UCSD-AML1 (cell line): ENCODE measurements around the gene MLLT3.

Experiments
- DNase-seq: peaks from one replicate; lab custom pipeline; 2025; ENCODE audit not compliant: unreplicated experiment; lab: John Stamatoyannopoulos, UW

The MLLT3 gene

DNA sequence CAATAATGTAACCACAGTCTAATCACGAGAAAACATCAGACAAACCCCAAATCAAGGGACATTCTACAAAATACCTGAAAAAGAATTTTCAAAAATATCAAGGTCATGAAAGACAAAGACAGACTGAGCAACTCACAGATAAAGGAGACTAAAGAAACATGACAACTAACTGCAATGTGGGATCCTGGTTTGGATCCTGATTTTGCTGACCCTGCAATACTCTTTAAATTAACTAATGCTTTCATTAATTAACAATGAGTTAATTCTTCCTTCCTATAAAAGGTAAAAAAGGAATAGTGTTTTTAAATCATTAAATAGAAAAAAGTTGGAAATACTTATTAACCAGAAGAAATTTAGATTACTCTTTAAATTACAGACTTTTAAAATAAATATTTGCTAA is 103.6 kb downstream of the MLLT3 start:
- DNase-seq = no peak

DNA sequence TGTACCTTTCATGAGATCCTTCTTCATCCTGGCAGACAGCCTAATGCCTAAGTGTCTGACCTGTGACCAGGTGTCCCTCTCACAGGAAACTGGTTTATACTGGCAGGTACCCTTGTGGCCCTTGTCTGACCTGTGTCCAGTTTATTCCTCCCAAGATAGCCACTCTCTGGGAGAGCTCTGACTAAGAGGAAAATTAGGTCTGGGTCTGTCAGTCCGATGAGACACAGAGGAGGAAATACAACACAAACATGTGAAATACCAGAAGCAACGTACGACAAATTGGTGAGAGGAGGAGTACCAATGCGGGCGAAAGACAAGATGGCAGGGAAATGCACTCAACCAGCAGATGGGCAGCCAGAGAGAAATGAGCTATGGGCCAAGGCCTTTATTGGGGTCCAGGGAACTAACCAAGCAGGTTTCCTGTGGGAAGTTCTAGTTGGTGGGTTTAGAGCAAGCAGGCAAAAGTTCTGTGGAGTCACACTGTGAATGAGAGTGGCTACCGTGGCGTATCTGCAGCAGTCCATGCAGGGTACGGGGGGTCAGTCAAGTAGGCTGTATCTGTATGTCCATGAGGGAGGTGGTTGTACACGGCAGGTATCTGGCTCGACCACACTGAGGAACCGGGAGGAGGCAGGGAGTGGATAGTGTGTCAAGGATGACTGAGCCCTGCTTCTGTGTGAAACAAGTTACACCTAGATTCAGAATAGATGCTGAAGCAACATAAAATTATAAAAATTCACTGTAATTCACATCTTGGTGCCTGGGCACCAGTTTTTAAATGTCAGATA is 109.0 kb downstream of the MLLT3 start:
- DNase-seq = no peak

DNA sequence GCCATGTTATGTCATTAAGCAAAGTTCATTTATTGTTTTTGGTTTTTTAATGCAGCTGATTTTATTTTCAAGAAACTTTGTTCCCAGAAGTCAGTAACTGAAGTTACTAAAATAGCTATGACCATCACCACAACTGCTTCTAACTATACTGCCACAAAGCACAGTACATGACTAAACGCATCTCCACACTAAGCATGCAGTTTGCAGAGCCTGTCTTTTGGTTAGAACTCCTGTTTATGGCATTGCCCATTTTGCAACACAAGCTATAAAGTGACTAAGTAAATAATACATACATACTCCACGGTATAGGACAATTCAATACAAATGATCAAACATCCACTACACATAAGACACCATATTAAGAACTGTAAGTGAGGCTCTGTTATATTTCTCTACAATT is 109.7 kb downstream of the MLLT3 start:
- no peak for DNase-seq

DNA sequence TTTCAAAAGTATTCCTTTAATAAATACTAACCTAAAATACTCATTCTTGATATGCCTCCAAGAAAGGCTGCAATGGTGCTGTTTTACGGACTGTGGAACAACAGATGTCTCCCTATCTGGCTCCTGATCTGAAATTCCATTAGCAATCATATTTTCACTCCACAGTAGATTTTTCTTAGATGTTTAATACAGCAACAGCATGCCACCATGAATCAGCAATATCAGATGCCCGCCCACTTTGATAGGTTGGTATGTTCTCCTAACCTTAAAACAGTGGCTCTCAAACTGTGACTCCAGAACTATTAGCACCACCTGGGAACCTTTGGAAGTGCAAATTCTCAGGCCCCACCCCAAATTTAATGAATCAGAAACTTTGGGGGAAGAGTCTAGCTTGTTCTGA is 110.2 kb downstream of the MLLT3 start:
- no peak for DNase-seq

DNA sequence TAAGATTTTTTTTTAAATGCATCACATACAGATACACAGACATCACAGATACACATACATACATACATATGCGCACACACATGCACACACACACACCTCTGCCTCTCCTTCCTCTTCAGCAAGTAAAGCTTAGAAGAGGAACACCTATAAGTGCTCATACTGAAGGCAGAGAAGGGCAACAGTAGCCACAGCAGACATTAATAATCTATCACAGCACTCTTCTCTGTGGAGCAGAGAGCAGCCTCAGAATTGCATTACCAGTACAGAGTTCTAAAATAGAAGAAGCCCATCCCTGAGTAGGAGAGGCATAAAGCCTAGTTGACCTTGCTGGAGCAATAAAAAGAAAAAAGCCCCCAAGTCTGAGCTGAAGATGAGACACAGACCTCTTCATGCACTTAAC is 110.6 kb downstream of the MLLT3 start:
- no peak for DNase-seq

DNA sequence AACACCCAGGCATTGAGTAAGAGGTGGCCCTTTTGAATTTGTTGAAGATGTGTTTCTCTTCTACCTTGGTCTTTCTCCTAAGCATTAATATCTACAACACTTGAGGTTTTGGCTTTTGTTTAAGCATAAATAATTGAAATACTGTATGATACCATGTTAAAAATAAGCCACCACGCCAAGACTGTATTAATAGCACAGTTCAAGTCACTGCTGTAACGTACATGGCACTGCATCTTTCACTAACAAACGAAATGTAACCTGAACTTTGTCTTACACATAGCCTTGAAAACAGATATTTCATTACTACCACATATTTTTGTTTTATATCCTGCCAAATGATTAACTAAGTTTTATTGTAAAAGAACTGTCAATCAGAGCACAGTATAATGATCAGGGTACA is 112.8 kb downstream of the MLLT3 start:
- DNase-seq = no peak

DNA sequence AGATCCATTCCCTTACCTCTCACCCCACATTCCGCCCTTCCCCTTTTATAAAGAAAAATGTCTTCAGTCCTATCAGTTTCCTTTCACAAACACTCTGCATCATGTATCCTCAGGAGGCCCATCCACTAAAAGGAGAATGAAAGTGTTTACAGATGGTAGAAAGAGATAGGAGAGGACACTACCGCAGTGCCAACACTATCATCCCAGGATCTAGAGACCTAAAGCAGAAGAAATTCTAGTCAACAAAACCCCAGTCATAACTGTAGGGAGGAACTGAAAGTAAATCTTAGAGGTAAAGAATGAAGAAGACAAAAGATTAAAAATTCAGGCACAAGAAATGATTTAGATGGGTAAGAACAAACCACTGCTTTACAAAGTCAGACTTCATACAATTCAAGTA is 114.1 kb downstream of the MLLT3 start:
- no peak for DNase-seq

DNA sequence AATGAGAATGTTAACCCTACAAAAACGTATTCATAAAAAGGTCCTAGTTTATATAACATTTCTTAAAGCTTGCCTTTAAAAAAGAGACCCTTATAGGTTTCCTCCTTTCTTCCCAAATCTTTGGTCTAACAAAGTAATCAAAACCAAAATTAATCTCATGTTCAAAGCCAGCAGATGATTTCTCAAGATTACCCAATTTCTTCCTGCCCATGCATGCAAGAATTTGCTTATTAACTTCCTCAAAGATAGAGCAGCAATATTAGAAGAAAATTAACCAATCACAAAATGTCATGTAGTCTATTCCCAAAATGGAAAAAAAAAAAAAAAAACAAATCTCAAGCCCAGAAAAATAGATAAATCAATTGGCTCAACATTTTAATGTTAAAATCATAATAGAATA is 114.9 kb downstream of the MLLT3 start:
- DNase-seq = no peak

DNA sequence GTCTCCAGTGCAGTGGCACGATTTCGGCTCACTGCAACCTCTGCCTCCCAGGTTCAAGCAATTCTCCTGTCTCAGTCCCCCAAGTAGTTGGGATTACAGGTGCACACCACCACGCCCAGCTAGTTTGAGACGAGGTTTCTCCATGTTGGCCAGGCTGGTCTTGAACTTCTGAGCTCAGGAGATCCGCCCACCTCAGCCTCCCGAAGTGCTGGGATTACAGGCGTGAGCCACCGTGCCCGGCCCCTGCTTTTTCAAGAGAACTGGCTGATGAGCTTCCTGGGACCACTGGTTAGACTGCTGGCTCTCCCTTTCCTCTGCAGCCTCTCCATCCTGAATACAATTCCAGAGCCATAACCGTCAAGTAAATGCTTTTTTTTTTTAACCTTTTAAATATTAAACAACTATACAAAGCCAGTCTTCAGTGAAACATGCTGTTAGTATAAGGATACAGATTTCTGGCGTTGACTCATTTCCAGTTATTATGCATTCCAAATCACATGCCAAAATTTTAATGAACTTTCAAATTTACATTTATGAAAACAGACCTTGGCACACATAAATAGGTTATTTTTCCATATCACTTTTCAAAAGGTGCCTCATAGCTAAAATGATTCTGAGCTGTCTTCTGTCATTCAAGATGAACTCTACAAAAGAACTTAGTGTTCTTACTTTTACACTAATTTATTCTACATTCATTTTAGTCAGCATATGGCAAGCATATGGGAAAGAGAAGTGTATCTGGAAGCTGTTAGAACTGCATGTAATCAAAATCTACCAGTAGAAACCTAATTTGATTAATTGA is 116.0 kb downstream of the MLLT3 start:
- DNase-seq = no peak

DNA sequence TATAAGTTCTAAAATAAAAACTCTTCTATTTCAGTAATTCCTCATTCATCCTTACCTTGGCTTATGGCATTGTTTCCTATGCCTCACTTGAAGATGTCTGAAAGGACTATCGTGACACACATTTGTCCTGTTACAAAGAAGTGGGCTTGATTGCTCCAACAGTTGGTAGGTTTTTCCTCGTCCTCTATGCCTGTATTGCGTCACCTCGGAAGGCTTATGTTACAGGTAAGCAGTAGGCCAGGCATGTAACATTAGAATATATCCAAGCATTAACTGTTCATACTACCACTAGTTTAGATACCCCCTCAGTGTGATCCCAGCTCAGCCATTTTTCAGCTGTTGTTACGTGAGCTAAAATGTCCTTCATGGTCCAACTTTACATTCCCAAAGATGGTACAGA is 116.7 kb downstream of the MLLT3 start:
- DNase-seq = no peak

DNA sequence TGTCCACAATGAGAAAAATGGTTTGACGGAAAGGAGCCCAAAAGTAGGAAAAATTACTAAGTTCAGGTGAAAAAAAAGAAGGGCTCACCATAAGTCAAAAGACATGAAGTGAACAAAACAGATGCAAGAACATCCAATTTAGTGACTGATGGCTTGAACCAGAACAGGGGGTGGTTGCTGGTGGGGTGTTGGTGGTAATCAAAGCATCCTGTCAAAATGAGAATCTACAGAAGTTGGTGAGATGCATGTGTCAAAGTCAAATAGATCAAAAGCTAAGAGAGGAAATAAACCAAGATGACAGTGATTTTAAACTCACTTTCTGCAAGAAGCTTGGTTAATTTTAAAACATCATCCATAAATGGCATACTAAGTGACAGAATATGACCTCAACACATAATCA is 117.4 kb downstream of the MLLT3 start:
- no peak for DNase-seq

DNA sequence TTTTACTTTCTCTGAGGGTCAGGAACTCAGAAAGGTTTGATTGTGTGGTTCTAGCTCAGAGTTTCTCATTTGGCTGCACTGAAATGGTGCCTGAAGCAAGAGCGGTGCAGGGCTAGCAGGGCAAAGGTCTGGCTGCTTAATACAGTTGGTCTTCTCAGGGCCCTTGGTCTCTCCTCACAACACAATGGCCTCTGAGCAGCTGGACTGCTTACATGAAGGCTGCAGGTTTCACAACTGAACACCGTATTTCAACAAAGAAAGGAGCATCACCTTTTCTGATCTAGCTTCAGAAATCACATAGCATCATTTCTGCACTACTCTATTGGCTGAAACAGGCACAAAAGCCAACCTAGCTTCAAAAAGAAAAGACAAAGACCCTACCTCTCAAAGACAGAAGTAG is 122.2 kb downstream of the MLLT3 start:
- DNase-seq = no peak

DNA sequence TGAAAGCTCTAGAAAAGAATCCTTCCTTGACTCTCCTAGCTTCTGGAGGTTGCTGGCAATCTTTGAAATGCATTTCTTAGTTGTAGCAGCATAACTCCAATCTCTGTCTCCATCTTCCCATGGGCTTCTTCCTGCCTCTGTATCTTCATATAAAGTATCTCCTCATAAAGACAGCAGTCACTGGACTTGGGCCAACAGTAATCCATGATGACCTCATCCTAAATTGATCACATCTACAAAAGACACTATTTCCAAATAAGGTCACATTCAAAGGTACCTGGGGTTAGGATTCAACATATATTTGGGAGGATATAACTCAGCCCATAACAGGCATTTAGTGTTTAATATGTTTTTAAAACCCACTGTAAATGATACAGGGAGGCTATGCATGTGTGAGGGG is 123.3 kb downstream of the MLLT3 start:
- DNase-seq = no peak

DNA sequence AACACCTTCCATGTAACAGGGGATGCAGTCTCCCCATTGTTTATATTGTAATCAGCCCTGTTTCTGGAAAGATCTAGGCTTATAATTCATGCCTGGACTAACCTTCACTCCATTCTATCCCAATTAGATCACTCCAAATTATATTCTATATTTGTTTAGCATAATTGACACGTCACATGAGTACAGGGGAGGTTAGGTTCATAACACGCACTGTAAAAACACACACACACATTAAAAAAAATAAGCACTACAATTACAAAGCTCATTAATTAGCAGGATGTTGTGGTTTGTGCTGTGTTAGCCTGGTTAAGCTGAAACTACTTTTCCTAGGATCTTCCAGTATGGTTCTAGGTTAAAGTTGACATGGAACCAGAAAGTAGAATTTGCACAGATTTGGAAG is 126.0 kb downstream of the MLLT3 start:
- DNase-seq = no peak

DNA sequence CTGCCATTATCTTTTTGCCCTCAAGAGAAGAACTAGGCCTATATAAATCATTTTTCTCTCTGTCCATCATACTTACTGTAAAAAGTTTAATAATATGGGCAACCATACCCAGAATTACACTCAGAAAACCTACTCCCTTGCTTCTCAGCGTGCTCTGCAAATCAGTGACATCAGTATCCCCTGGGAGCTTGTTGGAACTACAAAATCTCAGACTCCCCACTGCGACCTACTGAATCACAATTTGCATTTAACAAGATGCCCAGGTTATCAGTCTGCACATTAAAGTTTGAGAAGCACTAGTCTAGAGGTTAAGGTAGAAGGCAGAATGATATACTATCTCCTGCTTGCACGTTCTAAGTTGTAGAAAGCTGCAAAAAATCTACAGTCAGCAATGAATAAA is 127.2 kb downstream of the MLLT3 start:
- DNase-seq = no peak

DNA sequence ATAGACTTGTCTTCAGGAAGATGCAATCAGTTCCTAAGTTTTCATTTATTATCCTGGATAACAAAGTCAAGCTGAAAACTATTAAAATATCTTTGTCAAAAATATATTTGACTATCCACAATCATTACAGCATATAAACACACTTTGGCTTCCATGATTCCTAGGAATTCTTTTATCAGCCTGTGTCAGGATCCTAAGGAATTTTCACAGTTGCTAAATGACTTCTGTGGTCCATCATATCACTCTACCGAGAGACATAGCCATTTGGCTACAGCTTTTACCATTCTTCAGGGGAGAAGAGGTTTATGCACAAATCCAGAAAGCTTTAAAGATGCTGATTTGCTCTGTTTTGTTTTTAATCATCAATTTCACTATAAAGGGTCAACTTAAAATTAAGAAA is 128.3 kb downstream of the MLLT3 start:
- no peak for DNase-seq

DNA sequence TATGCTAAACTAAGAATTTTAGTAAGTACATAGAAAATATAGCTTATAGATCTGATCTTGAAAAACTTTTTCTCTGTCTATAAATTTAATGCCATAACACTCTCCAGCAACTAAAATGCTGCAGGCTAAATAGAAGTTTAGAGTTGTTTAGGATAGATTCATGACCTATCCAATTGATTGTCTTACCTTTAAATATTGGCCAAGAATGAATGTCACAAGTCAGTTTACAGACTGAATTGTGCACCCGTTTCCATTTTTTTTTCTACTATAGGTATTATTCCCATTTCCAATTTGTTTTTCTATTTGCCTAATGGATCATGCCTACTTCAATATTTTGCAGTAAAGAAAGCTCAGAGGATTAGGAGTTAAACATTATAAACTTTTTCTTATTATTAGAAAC is 129.5 kb downstream of the MLLT3 start:
- DNase-seq = no peak

DNA sequence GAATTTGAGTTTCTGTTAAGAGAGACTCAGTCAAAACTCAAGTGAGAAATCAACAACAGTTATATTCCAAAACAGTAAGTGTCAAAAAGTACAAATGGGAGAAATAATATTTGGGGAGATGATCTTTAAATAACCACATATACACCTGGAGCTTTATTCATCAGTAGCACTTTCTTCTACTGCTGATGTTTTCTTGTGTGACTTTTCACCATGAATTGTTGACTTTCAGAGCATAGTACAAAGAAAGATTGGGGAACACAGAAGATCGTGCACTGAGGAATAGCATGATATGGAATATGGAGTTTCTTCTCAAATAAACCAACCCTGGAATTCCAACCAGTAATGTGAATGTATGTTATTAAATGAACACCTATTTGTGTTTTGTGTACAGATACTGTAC is 130.7 kb downstream of the MLLT3 start:
- no peak for DNase-seq

DNA sequence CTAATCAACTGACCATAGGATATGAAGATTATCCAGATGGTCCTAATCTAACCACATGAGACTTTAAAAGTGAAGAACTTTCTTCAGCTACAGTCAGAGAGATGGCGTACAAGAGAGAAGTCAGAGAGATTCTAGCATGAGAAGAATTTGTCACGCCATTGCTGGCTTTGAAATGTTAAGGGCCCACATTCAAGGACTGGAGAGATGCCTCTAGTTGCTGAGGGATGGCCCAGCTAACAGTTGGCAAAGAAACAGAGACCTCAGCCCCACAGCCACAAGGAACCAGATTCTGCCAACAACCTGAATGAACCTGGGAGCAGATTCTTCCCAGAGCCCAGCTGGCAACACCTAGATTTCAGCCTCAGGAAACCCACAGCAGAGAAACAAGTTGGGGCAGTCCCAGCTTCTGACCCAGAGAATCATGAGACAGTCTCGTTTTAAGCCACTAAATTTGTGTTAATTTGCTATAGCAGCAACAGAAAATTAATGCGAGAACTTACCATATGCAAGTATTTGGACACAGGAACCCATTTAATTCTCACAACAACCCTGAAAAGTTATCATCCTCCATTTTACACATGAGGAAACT is 132.0 kb downstream of the MLLT3 start:
- DNase-seq = no peak

DNA sequence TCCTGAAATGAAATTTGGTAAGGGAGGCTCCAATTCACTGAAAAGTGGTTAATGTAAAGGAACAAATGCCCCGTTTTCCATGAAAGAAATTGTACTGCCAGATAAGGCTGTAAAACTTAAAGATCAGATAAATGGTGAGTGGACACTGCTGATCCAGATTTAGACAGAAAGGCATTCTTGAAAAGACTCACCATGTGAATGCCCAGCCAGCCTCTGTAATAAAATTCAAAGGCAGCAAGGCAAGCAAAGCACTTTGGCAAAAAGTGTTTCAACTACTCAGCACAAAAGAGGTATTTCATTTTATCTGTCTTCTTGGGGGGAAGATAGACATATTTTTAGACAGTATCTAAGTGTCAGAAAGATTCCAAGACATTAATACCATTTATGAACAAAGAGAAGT is 133.6 kb downstream of the MLLT3 start:
- DNase-seq = no peak

DNA sequence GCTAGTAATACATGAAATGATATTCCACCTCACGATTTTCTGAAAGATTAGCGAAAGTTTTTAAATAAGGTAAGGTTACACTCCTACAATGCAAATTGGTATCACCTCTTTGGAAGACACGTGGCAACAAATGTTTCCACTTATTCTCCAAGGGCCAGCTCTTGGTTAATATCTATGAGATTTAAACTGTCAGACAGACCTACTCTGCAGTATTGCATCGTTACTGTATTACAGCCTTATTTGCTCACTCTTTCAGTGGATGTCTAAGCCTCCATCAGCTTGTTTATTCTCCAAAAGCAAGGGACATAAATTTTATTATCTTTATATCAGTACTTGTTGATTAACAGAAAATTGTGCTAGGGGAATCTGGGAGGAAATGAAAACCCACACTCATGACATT is 135.7 kb downstream of the MLLT3 start:
- no peak for DNase-seq

DNA sequence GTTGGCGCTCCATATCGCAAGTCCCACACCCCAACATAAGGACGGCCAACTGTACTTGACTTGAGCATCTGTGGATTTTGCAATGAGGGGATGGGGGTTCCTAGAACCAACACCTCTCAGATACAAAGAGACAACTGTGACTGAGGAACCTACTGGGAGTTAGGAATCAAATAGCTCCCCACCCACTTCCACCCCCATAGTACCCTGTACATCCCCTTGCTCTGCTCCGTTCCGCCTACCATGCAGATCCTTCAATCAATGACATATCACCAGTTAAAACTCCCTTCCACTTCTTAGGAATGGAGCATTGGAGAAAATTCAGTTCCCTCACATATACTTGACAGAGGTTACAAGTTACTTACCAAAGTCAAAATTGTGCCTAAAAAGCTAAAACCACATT is 140.9 kb downstream of the MLLT3 start:
- DNase-seq = no peak
